Esophagus muscularis mucosa (tissue), 4 donors: ENCODE data around the gene FBXO46. TPM values are rescaled to one million over a fixed set of nuclear protein-coding genes. Genes with fewer than 3 reads are reported as not detected.

Experiments used
- DNase-seq: peaks from one replicate; pipeline ENCODE4 v3.0.0-alpha.2; 2017; ENCODE audit errors: extremely low spot score
- H3K27ac ChIP-seq, 4 donors: fragments of 200-600 bp; sonication (generic); replicated peaks in 1 of 4; 1 replicate in 3 of 4; 2 replicates in 1 of 4; pipeline ENCODE4 v1.5.1; 2016 to 2019; ENCODE audit warnings: mild to moderate bottlenecking in 1 of 4
- H3K27me3 ChIP-seq, 4 donors: fragments of 200-600 bp; sonication (generic); one replicate each; pipeline versions ENCODE4 v1.5.1 to v1.6.0; 2016 to 2019
- H3K36me3 ChIP-seq, 4 donors: fragments of 200-600 bp; sonication (generic); one replicate each; pipeline ENCODE4 v1.5.1; 2016 to 2019
- H3K4me1 ChIP-seq, 4 donors: fragments of 200-600 bp; sonication (generic); one replicate each; pipeline ENCODE4 v1.5.1; 2016 to 2019
- H3K4me3 ChIP-seq, 4 donors: fragments of 200-600 bp; sonication (generic); 1 replicate in 2 of 4; 2 replicates in 2 of 4; pipeline ENCODE4 v1.5.1; 2016 to 2019; ENCODE audit warnings: mild to moderate bottlenecking in 4 of 4, moderate library complexity in 1 of 4
- H3K9me3 ChIP-seq, 4 donors: fragments of 200-600 bp; sonication (generic); 1 replicate in 3 of 4; 2 replicates in 1 of 4; pipeline ENCODE4 v1.5.1; 2016 to 2019
- CTCF ChIP-seq, 3 experiments: fragments of 200-600 bp in 2 of 3; fragments of 450-650 bp in 1 of 3; sonication (generic) in 2 of 3; IDR thresholded peaks; one replicate each; pipeline ENCODE4 v1.5.1; 2017 to 2019; ENCODE audit warnings: antibody characterized with exemption in 3 of 3, mild to moderate bottlenecking in 2 of 3, moderate library complexity in 1 of 3
- EP300 ChIP-seq: sonication (generic); formaldehyde crosslinking; IDR thresholded peaks from one replicate; pipeline ENCODE4 v1.6.1; 2017; ENCODE audit warnings: antibody characterized with exemption
- POLR2A ChIP-seq: fragments of 450-650 bp; IDR thresholded peaks from one replicate; pipeline ENCODE4 v1.6.1; 2017; ENCODE audit warnings: antibody characterized with exemption, moderate library complexity, mild to moderate bottlenecking, low read depth
- POLR2AphosphoS5 ChIP-seq, 2 donors: sonication (generic); formaldehyde crosslinking; IDR thresholded peaks; one replicate each; pipeline ENCODE4 v1.6.1; 2017; ENCODE audit warnings: antibody characterized with exemption in 2 of 2
- WGBS: methylation state at CpG from one replicate; pipeline ENCODE4 v1.1.5; 2018; 5-methylcytosine and 5-hydroxymethylcytosine counted together
- intact Hi-C: fragments of 100-400 bp; cut with DNase I; formaldehyde crosslinking; loops from one replicate; pipeline ENCODE4 v1.15.1; 2023
- total RNA-seq, 4 donors: library from RNA; depleted of rRNA; stranded (reverse); fragments of >200 nt; gene quantifications; one replicate each; pipeline versions ENCODE4 v1.1.0 to v1.2.1, GENCODE V29; 2016

Gene FBXO46
- total RNA-seq, 4 donors from 2014 or later = 8.6 to 27.7 (median 18.2) TPM

- Histone ChIP-seq H3K9me3 (no peaks in the 10 kb centered on the region), H3K27me3 (no peaks in the 10 kb centered on the region), H3K4me3 (peak overlapping the region; percentile 87 to 98 (median 92)), H3K36me3 (peaks cover 0 to 13% (median 5%) of the 10 kb centered on the region in 4 donors), H3K27ac (peak overlapping the region; percentile 91 to 98 (median 97)), H3K4me1 (peaks cover 48 to 79% (median 70%) of the 10 kb centered on the region in 4 donors)
- intact Hi-C loops = loop anchor here (2.0 kb wide), 2 partner anchors 48 to 74 kb away; partner anchors contain the start of gene QPCTL
- TF ChIP-seq POLR2A = no peak
- no peak for TF ChIP-seq POLR2AphosphoS5 (IDR thresholded peaks at IDR 0.05)
- no peak for DNase-seq
- 34% methylated on average over 3 of the region's 24 CpGs for WGBS
Measured at GRCh38 chr19:45766869-45767346, 36.2 kb upstream of the FBXO46 start.

GRCh38 chr19:45766296-45766868 lies 35.7 kb upstream of the FBXO46 start:
- 60% methylated on average over 1 of the region's 17 CpGs for WGBS
- Histone ChIP-seq H3K4me1 (peaks cover 45 to 74% (median 66%) of the 10 kb centered on the region in 4 donors), H3K4me3 (peak overlapping the region; percentile 87 to 98 (median 92)), H3K9me3 (no peaks in the 10 kb centered on the region), H3K27me3 (no peaks in the 10 kb centered on the region), H3K36me3 (peaks cover 0 to 10% (median 3%) of the 10 kb centered on the region in 4 donors), H3K27ac (peak overlapping the region; percentile 91 to 98 (median 97))
- DNase-seq = no peak
- TF ChIP-seq POLR2A (no peak), EP300 (no peak), CTCF (IDR thresholded peaks at IDR 0.05) (no peak)
- intact Hi-C loops = loop anchor here (2.0 kb wide), 2 partner anchors 48 to 74 kb away; partner anchors contain the start of gene QPCTL

GRCh38 chr19:45765702-45766295 lies 35.1 kb upstream of the FBXO46 start:
- peaks cover 0 to 7% (median 0%) of the 10 kb centered on the region in 4 donors for H3K36me3 ChIP-seq
- peak overlapping the region; percentile 91 to 98 (median 97) for H3K27ac ChIP-seq
- peaks cover 39 to 68% (median 60%) of the 10 kb centered on the region in 4 donors for H3K4me1 ChIP-seq
- no peaks in the 10 kb centered on the region for H3K9me3 ChIP-seq
- peak overlapping the region in 3 of 4 donors; percentile 91 to 98 (median 93) for H3K4me3 ChIP-seq
- no peak for DNase-seq
- intact Hi-C loops = loop anchor here (2.0 kb wide), 2 partner anchors 47 to 73 kb away; partner anchors contain the start of gene QPCTL
- WGBS = 54% methylated on average over 17 of the region's 23 CpGs
- TF ChIP-seq EP300 (no peak), POLR2A (no peak), POLR2AphosphoS5 (IDR thresholded peaks at IDR 0.05) (no peak), CTCF (IDR thresholded peaks at IDR 0.05) (no peak)
- H3K27me3 ChIP-seq = no peaks in the 10 kb centered on the region

GRCh38 chr19:45764945-45765701 lies 34.4 kb upstream of the FBXO46 start:
- 55% methylated on average over 20 of the region's 21 CpGs for WGBS
- H3K9me3 ChIP-seq = no peaks in the 10 kb centered on the region
- intact Hi-C loops = no loop called here
- peaks cover 0 to 7% (median 0%) of the 10 kb centered on the region in 4 donors for H3K36me3 ChIP-seq
- no peak for DNase-seq
- H3K4me3 ChIP-seq = peak overlapping the region in 1 of 4 donors; percentile 98
- TF ChIP-seq EP300 = no peak
- TF ChIP-seq POLR2AphosphoS5 (IDR thresholded peaks at IDR 0.05) = peak in 1 of 2 donors; percentile 32
- H3K27me3 ChIP-seq = no peaks in the 10 kb centered on the region
- peaks cover 38 to 61% (median 53%) of the 10 kb centered on the region in 4 donors for H3K4me1 ChIP-seq
- H3K27ac ChIP-seq = peak overlapping the region; percentile 91 to 98 (median 97)

- no peak for DNase-seq
- Histone ChIP-seq H3K4me1 (peaks cover 38 to 55% (median 47%) of the 10 kb centered on the region in 4 donors), H3K27ac (peak overlapping the region; percentile 91 to 98 (median 97))
Measured at GRCh38 chr19:45764475-45764874, 33.8 kb upstream of the FBXO46 start.

More at GRCh38 chr19:45764475-45764874, 33.8 kb upstream of the FBXO46 start:
- TF ChIP-seq EP300 = no peak
- no peak for TF ChIP-seq POLR2A
- no peak for TF ChIP-seq POLR2AphosphoS5 (IDR thresholded peaks at IDR 0.05)
- no peak for TF ChIP-seq CTCF (IDR thresholded peaks at IDR 0.05)
- 46% methylated on average over 6 of the region's 6 CpGs for WGBS
- H3K27me3 ChIP-seq = no peaks in the 10 kb centered on the region
- H3K9me3 ChIP-seq = no peaks in the 10 kb centered on the region
- H3K36me3 ChIP-seq = peaks cover 0 to 7% (median 0%) of the 10 kb centered on the region in 4 donors
- intact Hi-C loops = no loop called here
- H3K4me3 ChIP-seq = peak overlapping the region in 2 of 4 donors; percentile 12 to 20
